ENCODE data around the gene ARHGAP19. TPM values are rescaled to one million over a fixed set of nuclear protein-coding genes. Genes with fewer than 3 reads are reported as not detected.

The ARHGAP19 gene
- total and polyA plus RNA-seq, 9 of the 15 experiments (the other 6 are each of a cell fraction or from before 2014, with no cell fraction given) = 14.8 to 49.5 (median 26.8) TPM

DNA sequence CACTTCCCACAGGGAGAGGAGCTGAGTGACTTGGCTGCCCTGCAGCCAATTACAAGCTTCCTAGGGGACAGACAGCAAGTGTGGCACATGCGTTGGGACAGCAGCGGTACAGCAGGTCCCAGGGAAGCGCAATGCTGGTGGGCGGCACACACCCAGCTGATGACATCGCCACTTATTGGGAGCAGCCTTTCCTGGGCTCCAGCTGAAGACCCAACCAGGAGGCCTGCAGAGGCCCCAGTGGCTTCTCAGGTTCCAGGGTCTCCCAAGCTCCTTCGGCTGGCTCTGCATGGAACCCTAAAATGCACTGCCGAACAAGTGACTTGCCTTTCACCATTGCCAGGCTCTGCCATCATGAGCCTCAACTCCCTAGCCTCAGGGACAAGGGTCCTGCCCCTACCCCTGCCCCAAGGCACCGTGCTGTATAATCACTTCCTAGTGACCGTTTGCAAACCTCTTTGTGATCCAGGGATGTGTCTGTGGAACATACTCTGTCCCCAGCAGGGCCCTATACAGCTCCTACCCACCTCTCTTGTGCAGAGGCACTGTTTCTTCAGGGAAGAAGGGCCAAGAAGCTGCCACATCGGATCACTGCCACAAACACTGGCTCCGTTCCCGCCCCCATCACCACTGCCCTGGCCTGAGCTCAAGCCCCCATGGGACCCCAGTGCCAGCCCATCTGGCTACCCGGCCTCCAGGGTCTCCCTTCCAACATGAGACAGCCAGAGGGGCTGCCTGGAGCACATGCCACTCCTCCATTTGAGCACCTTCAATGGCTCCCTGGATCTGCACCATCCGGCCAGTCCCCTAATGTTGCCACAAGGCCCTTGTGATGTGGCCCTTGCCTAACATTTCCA lies 87.4 kb downstream of the ARHGAP19 start:
- Histone ChIP-seq H3K79me2 (ENCODE audit: control insufficient read depth, insufficient read depth, low read length) (no peaks in the 10 kb centered on the region), H3K4me3 (no peak overlapping the region), H4K20me1 (replicated peaks; ENCODE audit: control insufficient read depth, insufficient read depth, low read length) (no peaks in the 10 kb centered on the region; the same call in 1 of the 2 replicates), H3K36me3 (ENCODE audit: control insufficient read depth, insufficient read depth, low read length) (no peaks in the 10 kb centered on the region), H3K9me3 (replicated peaks; ENCODE audit: control insufficient read depth, insufficient read depth, low read depth, low read length) (no peaks in the 10 kb centered on the region), H2AFZ (ENCODE audit: low read depth, low read length) (no peak overlapping the region), H3K4me2 (ENCODE audit: insufficient read depth, low read length) (no peak overlapping the region), H3K27ac (ENCODE audit: extremely low read depth, low read depth, low read length) (no peak overlapping the region), H3K9ac (ENCODE audit: insufficient read depth in 1 of 2, low read depth in 2 of 2, low read length in 2 of 2) (no peak overlapping the region), H3K4me1 (replicated peaks in 1 of 2; ENCODE audit: control insufficient read depth in 2 of 2, insufficient read depth in 2 of 2, low read length in 2 of 2) (no peaks in the 10 kb centered on the region), H3K9me1 (ENCODE audit: control insufficient read depth, insufficient read depth, low read length) (no peaks in the 10 kb centered on the region), H3K27me3 (ENCODE audit: control insufficient read depth in 2 of 2, insufficient read depth in 2 of 2, low read length in 2 of 2) (peaks cover 8 to 47% of the 10 kb centered on the region in 2 experiments; a peak in 4 of 5 replicates)
- 2% methylated on average over 13 of the region's 14 CpGs for WGBS (ENCODE audit: insufficient coverage, low coverage, missing lambda C conversion rate)
- BruUV-seq (replicated peaks) = no TSS peak
- in situ Hi-C loops (cut with MboI) = loop anchor here (5.0 kb wide), 1 partner anchor 123 kb away; no protein-coding TSS in a partner anchor
- no peak for FAIRE-seq
- ChIA-PET POLR2A (interaction anchor here (0.7 to 1.1 kb wide), 2 partner anchors 108 to 880 kb away, joined by 3 read pairs; no protein-coding TSS in a partner anchor), CTCF (ENCODE audit: low intra/inter-chr PET ratio) (no interaction called here)
- intact Hi-C loops (cut with micrococcal nuclease) = no loop called here
- no peak for DNase-seq (ENCODE audit: extremely low read depth in 1 of 4, low spot score in 3 of 4)
- no peak for ATAC-seq
- TF ChIP-seq, protein P1, sequence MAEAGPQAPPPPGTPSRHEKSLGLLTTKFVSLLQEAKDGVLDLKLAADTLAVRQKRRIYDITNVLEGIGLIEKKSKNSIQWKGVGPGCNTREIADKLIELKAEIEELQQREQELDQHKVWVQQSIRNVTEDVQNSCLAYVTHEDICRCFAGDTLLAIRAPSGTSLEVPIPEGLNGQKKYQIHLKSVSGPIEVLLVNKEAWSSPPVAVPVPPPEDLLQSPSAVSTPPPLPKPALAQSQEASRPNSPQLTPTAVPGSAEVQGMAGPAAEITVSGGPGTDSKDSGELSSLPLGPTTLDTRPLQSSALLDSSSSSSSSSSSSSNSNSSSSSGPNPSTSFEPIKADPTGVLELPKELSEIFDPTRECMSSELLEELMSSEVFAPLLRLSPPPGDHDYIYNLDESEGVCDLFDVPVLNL (CRISPR knock-in tag; IDR thresholded peaks at IDR 0.05; ENCODE audit: low read depth) = no peak
- TF ChIP-seq, protein P2, sequence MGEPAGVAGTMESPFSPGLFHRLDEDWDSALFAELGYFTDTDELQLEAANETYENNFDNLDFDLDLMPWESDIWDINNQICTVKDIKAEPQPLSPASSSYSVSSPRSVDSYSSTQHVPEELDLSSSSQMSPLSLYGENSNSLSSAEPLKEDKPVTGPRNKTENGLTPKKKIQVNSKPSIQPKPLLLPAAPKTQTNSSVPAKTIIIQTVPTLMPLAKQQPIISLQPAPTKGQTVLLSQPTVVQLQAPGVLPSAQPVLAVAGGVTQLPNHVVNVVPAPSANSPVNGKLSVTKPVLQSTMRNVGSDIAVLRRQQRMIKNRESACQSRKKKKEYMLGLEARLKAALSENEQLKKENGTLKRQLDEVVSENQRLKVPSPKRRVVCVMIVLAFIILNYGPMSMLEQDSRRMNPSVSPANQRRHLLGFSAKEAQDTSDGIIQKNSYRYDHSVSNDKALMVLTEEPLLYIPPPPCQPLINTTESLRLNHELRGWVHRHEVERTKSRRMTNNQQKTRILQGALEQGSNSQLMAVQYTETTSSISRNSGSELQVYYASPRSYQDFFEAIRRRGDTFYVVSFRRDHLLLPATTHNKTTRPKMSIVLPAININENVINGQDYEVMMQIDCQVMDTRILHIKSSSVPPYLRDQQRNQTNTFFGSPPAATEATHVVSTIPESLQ (CRISPR knock-in tag; IDR thresholded peaks at IDR 0.05) = no peak
- no peak for TF ChIP-seq ZC3H4 (CRISPR knock-in tag; IDR thresholded peaks at IDR 0.05; ENCODE audit: borderline replicate concordance)
- TF ChIP-seq, protein P3, sequence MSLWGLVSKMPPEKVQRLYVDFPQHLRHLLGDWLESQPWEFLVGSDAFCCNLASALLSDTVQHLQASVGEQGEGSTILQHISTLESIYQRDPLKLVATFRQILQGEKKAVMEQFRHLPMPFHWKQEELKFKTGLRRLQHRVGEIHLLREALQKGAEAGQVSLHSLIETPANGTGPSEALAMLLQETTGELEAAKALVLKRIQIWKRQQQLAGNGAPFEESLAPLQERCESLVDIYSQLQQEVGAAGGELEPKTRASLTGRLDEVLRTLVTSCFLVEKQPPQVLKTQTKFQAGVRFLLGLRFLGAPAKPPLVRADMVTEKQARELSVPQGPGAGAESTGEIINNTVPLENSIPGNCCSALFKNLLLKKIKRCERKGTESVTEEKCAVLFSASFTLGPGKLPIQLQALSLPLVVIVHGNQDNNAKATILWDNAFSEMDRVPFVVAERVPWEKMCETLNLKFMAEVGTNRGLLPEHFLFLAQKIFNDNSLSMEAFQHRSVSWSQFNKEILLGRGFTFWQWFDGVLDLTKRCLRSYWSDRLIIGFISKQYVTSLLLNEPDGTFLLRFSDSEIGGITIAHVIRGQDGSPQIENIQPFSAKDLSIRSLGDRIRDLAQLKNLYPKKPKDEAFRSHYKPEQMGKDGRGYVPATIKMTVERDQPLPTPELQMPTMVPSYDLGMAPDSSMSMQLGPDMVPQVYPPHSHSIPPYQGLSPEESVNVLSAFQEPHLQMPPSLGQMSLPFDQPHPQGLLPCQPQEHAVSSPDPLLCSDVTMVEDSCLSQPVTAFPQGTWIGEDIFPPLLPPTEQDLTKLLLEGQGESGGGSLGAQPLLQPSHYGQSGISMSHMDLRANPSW (CRISPR knock-in tag; IDR thresholded peaks at IDR 0.05) = no peak
- TF ChIP-seq, protein P4, sequence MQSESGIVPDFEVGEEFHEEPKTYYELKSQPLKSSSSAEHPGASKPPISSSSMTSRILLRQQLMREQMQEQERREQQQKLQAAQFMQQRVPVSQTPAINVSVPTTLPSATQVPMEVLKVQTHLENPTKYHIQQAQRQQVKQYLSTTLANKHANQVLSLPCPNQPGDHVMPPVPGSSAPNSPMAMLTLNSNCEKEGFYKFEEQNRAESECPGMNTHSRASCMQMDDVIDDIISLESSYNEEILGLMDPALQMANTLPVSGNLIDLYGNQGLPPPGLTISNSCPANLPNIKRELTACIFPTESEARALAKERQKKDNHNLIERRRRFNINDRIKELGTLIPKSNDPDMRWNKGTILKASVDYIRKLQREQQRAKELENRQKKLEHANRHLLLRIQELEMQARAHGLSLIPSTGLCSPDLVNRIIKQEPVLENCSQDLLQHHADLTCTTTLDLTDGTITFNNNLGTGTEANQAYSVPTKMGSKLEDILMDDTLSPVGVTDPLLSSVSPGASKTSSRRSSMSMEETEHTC (IDR thresholded peaks at IDR 0.05) = no peak
- no peak for TF ChIP-seq ZBTB17 (CRISPR knock-in tag; IDR thresholded peaks at IDR 0.05)
- TF ChIP-seq, protein P5, sequence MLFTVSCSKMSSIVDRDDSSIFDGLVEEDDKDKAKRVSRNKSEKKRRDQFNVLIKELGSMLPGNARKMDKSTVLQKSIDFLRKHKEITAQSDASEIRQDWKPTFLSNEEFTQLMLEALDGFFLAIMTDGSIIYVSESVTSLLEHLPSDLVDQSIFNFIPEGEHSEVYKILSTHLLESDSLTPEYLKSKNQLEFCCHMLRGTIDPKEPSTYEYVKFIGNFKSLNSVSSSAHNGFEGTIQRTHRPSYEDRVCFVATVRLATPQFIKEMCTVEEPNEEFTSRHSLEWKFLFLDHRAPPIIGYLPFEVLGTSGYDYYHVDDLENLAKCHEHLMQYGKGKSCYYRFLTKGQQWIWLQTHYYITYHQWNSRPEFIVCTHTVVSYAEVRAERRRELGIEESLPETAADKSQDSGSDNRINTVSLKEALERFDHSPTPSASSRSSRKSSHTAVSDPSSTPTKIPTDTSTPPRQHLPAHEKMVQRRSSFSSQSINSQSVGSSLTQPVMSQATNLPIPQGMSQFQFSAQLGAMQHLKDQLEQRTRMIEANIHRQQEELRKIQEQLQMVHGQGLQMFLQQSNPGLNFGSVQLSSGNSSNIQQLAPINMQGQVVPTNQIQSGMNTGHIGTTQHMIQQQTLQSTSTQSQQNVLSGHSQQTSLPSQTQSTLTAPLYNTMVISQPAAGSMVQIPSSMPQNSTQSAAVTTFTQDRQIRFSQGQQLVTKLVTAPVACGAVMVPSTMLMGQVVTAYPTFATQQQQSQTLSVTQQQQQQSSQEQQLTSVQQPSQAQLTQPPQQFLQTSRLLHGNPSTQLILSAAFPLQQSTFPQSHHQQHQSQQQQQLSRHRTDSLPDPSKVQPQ (CRISPR knock-in tag; IDR thresholded peaks at IDR 0.05; ENCODE audit: borderline replicate concordance) = no peak
- no peak for TF ChIP-seq SMARCC2 (IDR thresholded peaks at IDR 0.05; ENCODE audit: low read depth)
- TF ChIP-seq MEF2D (tag; conservative IDR thresholded peaks at IDR 0.05; ENCODE audit: low read depth) = no peak
- no peak for TF ChIP-seq ZNF445 (CRISPR knock-in tag; IDR thresholded peaks at IDR 0.05; ENCODE audit: low read depth)

All from K562 (cell line).